Measurements from ENCODE around the gene OR52E5.

GRCh38 chr11:5930614-5931013 is 37.6 kb downstream of the OR52E5 start:
- no peak for TF ChIP-seq CTCF (optimal IDR thresholded peaks at IDR 0.05 in 1 of 3, IDR thresholded peaks at IDR 0.05 in 1 of 3, conservative IDR thresholded peaks at IDR 0.05 in 1 of 3; ENCODE audit: extremely low read depth in 1 of 3, insufficient read depth in 2 of 3, low read length in 3 of 3)
- TF ChIP-seq EZH2 (IDR thresholded peaks at IDR 0.05; ENCODE audit: low read length): no peak

Measured in keratinocyte (primary cell).